ENCODE measurements around the gene DEDD2. TPM values are rescaled to one million over a fixed set of nuclear protein-coding genes. Genes with fewer than 3 reads are reported as not detected.

DEDD2 gene
- total RNA-seq, 2 experiments from 2014 or later: 35.8 to 40.7 TPM

GRCh38 chr19:42208612-42209011 lies 8.9 kb downstream of the DEDD2 start:
- H3K4me3 Mint-ChIP-seq: no peak overlapping the region
- no peak overlapping the region for H3K27ac Mint-ChIP-seq
- H3K36me3 Mint-ChIP-seq: peaks cover 56% of the 10 kb centered on the region
- peaks cover 51% of the 10 kb centered on the region for H3K4me1 Mint-ChIP-seq
- ATAC-seq (no peak), DNase-seq (no peak)
- no peaks in the 10 kb centered on the region for H3K9me3 Mint-ChIP-seq (ENCODE audit: low read depth)
- H3K27me3 Mint-ChIP-seq: no peaks in the 10 kb centered on the region
- CTCF ChIA-PET: no interaction called here

DNA sequence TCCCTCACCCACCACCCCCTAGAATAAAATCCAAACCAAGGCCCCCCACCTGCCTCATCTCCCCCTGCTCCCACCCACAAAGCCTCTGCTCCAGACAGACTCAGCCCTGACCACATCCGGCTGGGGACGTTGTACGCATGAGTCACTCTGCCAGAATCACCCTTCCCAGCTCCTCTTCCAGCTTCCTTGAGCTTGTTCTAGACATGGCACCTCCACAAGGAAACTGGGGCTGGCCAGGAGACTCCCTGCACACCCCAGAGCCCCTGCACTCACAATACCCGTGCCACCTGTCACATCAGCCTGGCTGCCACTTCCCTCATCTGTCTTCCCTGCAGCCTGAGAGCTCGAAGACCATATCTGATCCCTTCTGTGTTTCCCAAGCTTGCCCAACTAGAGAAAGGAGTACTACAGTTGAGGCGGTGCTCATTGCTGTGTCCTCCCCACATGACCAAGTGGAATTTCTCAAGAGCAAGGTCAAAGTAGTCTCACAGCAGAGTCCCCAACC lies 9.7 kb downstream of the DEDD2 start:
- H3K4me1 Mint-ChIP-seq: peaks cover 49% of the 10 kb centered on the region
- peaks cover 54% of the 10 kb centered on the region for H3K36me3 Mint-ChIP-seq
- CTCF ChIA-PET: no interaction called here
- H3K27me3 Mint-ChIP-seq: no peaks in the 10 kb centered on the region
- peak; percentile 56 for DNase-seq
- peak; percentile 55 for ATAC-seq
- peak overlapping the region; percentile 75 for H3K27ac Mint-ChIP-seq
- H3K4me3 Mint-ChIP-seq: no peak overlapping the region
- no peaks in the 10 kb centered on the region for H3K9me3 Mint-ChIP-seq (ENCODE audit: low read depth)

DNA sequence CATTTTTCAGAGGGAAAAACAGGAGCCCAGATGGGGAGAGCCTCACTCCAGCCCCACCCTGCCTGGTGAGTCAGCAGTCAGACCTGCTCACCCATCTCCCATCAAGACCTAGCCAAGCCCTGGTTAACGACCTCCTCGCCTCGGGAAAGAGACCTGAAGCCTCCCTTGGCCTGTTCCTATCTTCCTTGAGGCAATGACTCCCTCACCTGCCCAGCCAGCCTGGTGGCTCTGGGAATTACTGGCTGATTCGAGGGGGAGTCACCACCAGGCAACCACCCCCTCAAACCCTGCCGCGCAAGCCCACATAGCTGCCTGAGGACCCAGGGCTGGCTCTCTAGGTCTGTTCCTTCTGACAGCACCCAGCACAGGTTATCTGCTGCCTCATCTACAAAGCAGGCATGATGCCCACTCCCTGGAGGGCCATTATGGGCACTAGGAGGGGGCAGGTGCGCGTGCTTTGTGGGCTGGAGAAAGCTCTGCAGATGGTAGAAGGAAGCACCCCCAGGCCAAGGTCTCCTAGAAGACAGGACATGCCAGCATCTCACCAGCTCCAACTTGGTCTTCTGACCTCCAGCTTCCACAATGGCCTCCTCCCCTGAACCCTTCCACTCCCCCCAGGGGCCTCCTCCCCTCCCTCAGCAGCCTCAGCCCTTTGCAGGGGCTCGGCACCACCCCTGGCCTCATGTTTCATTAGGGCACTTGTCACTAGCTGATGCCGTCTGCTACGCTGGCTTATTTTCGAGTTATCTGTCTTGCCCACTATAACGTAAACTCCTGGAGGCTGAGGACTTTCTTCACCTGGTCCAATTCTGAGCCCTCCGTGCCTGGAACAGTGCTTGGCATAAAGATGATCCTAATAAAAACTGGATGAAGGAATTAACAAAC lies 10.4 kb downstream of the DEDD2 start:
- ATAC-seq (no peak), DNase-seq (no peak)
- peaks cover 58% of the 10 kb centered on the region for H3K36me3 Mint-ChIP-seq
- CTCF ChIA-PET: no interaction called here
- H3K9me3 Mint-ChIP-seq (ENCODE audit: low read depth): no peaks in the 10 kb centered on the region
- no peak overlapping the region for H3K4me3 Mint-ChIP-seq
- peak overlapping the region; percentile 75 for H3K27ac Mint-ChIP-seq
- peaks cover 51% of the 10 kb centered on the region for H3K4me1 Mint-ChIP-seq
- H3K27me3 Mint-ChIP-seq: no peaks in the 10 kb centered on the region

- Mint-ChIP-seq H3K36me3 (peaks cover 67% of the 10 kb centered on the region), H3K4me1 (peaks cover 75% of the 10 kb centered on the region), H3K4me3 (no peak overlapping the region), H3K9me3 (ENCODE audit: low read depth) (no peaks in the 10 kb centered on the region), H3K27ac (peak overlapping the region; percentile 37), H3K27me3 (no peaks in the 10 kb centered on the region)
- CTCF ChIA-PET: no interaction called here
- ATAC-seq (no peak), DNase-seq (no peak)
Measured at GRCh38 chr19:42204664-42205063, 12.8 kb downstream of the DEDD2 start.

- H3K4me3 Mint-ChIP-seq: no peak overlapping the region
- H3K27me3 Mint-ChIP-seq: no peaks in the 10 kb centered on the region
- CTCF ChIA-PET: interaction anchor here (1.7 to 7.3 kb wide), 2 partner anchors 9 to 18 kb away, joined by 4 to 75 read pairs; no protein-coding TSS in a partner anchor
- DNase-seq (no peak), ATAC-seq (no peak)
- H3K4me1 Mint-ChIP-seq: peaks cover 76% of the 10 kb centered on the region
- no peaks in the 10 kb centered on the region for H3K9me3 Mint-ChIP-seq (ENCODE audit: low read depth)
- peak overlapping the region; percentile 75 for H3K27ac Mint-ChIP-seq
- peaks cover 65% of the 10 kb centered on the region for H3K36me3 Mint-ChIP-seq
Measured at GRCh38 chr19:42203700-42204099, 13.8 kb downstream of the DEDD2 start.

- Mint-ChIP-seq H3K27me3 (no peaks in the 10 kb centered on the region), H3K27ac (peak overlapping the region; percentile 96), H3K4me1 (peaks cover 75% of the 10 kb centered on the region), H3K4me3 (peak overlapping the region; percentile 73), H3K9me3 (ENCODE audit: low read depth) (no peaks in the 10 kb centered on the region), H3K36me3 (peaks cover 60% of the 10 kb centered on the region)
- DNase-seq (no peak), ATAC-seq (no peak)
- CTCF ChIA-PET: interaction anchor here (1.7 to 7.3 kb wide), 4 partner anchors 10 to 40 kb away, joined by 4 to 75 read pairs (median 24); partner anchors contain the start of genes DEDD2 and GSK3A
Measured at GRCh38 chr19:42202290-42202880, 15.1 kb downstream of the DEDD2 start.

DNA sequence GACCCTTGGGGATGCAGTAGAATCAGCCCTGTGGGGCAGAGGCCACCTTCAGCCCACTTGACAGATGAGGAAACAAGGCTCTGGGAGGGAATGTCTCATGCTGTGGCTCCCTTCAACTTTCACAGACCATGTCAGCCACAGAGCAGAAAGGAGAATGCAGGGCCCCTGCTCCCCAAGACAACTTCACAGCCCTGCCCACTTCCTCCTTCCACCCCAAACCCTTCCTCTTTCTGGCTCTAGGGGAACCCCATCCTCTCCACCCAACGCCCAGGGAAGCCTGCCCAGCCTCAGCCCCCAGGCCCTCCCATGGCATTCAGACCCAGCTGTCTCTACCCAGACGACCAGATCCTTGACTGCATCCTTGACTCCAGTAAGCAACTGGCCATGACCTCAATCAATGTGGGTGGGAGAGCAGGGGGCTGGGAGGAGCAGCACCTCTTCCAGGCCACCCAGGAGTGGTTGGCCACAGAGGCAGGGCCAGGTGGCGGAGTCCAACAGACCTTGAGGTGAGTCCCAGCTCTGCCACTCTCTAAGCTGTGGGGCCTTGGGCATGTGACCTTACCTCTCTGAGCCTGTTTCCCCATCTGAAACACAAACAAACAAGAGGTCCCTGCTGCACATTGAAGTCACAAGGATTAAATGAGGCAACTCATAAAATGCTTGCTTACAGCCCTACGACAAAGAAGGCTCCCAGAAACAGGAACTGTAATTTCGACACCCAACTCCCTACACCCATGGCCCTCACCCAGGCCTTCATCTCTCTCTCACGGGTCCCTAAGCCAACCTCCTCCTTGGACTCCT lies 15.8 kb downstream of the DEDD2 start:
- H3K36me3 Mint-ChIP-seq: peaks cover 64% of the 10 kb centered on the region
- CTCF ChIA-PET: interaction anchor here (0.7 to 7.3 kb wide), 5 partner anchors 14 to 41 kb away, joined by 3 to 75 read pairs (median 24); partner anchors contain the start of genes DEDD2, GSK3A and ZNF526
- no peaks in the 10 kb centered on the region for H3K27me3 Mint-ChIP-seq
- H3K4me3 Mint-ChIP-seq: peak overlapping the region; percentile 73
- H3K27ac Mint-ChIP-seq: peak overlapping the region; percentile 96
- H3K4me1 Mint-ChIP-seq: peaks cover 79% of the 10 kb centered on the region
- H3K9me3 Mint-ChIP-seq (ENCODE audit: low read depth): no peaks in the 10 kb centered on the region
- peak; percentile 34 for ATAC-seq
- peak; percentile 84 for DNase-seq

DNA sequence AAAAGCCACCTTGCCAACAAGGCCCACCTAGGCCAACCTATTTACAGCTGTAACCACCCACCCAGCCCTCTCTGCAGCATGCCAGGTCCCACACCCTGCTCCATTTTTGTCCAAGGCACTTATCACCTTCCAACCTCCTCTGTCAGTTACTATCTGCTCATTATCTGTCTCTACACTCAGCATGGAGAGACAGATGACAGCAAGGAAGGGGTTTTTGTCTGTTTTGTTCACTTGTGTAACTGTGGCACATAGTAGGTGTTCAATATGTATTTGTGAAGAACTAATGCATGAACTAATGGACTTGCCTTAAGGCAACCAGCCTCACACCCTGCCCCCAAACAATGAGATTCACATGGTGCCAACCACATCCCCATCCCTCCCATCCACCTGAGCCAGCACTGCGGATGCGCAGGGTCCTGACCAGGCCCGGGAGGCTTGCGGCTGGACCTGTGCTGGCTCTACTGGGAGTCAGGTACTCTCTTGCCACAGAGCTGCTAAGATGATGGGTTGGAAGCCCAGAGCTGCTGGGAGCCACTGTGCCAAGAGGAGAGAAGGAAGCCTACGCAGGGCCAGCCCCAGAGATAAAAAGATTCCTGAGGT lies 17.3 kb downstream of the DEDD2 start:
- CTCF ChIA-PET: interaction anchor here (0.9 to 7.3 kb wide), 11 partner anchors 9 to 196 kb away, joined by 3 to 75 read pairs (median 6); partner anchors contain the start of genes DEDD2, GSK3A and POU2F2

DNA sequence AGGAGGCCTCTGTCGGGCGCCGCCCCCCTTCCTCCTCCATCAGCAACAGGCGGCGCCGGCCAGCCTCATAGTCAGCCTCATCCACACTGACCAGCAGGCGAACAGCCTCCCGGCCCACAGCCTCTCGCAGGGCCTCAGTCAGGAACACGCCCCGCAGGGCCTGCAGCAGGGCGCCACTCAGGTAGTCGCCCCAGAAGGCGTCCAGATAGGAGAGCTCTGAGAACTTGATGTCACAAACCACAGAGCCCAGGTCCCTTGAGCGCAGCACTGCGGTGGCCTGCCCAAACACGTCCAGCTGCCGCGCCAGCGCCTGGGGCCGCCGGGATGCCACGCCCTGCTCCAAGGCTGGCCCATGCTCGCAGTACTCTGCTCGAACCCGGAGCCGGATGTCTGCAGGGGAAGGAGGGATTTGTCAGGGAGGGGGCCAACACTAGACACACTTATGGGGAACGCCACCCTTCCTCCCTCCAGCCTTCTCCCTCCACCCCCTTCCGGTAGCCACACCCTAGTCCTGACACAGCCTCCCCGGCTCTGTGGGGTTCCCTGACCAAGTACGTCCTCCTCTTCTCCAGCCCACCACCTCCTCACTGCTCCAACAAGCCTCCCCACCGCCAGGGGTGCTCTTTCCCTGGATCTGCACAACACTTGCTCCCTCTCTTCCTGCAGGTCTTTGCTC lies 17.9 kb downstream of the DEDD2 start:
- H3K27ac Mint-ChIP-seq: peak overlapping the region; percentile 96
- CTCF ChIA-PET: interaction anchor here (0.8 to 7.3 kb wide), 17 partner anchors 9 to 196 kb away, joined by 3 to 75 read pairs (median 6); partner anchors contain the start of genes DEDD2, GSK3A and POU2F2
- peaks cover 59% of the 10 kb centered on the region for H3K36me3 Mint-ChIP-seq

More for the DNA sequence above, 17.3 kb downstream of the DEDD2 start:
- H3K27ac Mint-ChIP-seq: peak overlapping the region; percentile 96
- peaks cover 65% of the 10 kb centered on the region for H3K36me3 Mint-ChIP-seq
- DNase-seq (no peak), ATAC-seq (peak; percentile 2)
- H3K4me3 Mint-ChIP-seq: peak overlapping the region; percentile 69
- H3K9me3 Mint-ChIP-seq (ENCODE audit: low read depth): no peaks in the 10 kb centered on the region
- peaks cover 82% of the 10 kb centered on the region for H3K4me1 Mint-ChIP-seq
- no peaks in the 10 kb centered on the region for H3K27me3 Mint-ChIP-seq

DNA sequence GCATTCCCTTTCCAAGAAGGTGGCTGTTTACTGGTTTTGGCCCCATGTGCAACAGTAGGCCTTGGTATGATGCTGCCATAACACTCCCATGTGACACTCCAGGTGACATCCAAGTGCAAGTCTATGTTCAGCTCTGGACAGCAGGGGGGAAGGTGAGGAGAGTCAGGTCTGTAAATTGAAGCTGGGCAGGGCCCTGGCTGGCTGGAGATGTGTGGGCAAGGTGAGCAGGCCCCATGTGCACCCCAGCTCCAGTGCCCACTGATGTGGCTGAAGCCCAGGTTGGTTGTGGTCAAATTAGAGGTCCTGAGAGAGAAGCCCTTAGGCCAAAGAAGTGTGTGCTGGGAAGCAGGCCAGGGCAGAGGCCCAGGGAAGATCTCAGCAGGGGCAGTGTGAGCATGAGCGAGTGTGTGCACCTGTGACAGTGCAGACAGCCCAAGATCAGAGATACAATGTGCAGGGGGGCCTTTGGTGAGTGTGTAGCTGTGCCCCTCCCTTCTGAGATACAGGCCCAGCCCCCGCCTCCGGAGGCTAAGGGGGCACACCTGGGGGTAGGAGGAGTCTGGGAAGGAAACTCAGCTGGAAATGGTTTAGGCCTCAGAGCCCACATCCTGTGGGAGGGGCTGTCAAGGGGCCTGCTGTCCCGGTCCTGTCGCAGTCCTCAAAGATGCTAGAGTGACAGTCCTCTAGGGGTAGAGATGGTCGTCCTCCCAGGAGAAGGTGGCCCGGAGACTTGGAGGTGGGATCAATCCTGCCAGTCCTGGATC lies 18.6 kb downstream of the DEDD2 start:
- Mint-ChIP-seq H3K27ac (peak overlapping the region; percentile 96), H3K4me1 (peaks cover 74% of the 10 kb centered on the region), H3K4me3 (peak overlapping the region; percentile 69), H3K9me3 (ENCODE audit: low read depth) (no peaks in the 10 kb centered on the region), H3K27me3 (no peaks in the 10 kb centered on the region), H3K36me3 (peaks cover 54% of the 10 kb centered on the region)
- DNase-seq (peak; percentile 95), ATAC-seq (peak; percentile 67)
- CTCF ChIA-PET: interaction anchor here (0.6 to 7.3 kb wide), 23 partner anchors 8 to 1874 kb away, joined by 3 to 75 read pairs (median 4); partner anchors contain the start of genes DEDD2, GSK3A and POU2F2

More for the DNA sequence above, 17.9 kb downstream of the DEDD2 start:
- peak; percentile 70 for ATAC-seq
- peak; percentile 94 for DNase-seq
- Mint-ChIP-seq H3K27me3 (no peaks in the 10 kb centered on the region), H3K4me1 (peaks cover 76% of the 10 kb centered on the region), H3K9me3 (ENCODE audit: low read depth) (no peaks in the 10 kb centered on the region), H3K4me3 (peak overlapping the region; percentile 69)

DNA sequence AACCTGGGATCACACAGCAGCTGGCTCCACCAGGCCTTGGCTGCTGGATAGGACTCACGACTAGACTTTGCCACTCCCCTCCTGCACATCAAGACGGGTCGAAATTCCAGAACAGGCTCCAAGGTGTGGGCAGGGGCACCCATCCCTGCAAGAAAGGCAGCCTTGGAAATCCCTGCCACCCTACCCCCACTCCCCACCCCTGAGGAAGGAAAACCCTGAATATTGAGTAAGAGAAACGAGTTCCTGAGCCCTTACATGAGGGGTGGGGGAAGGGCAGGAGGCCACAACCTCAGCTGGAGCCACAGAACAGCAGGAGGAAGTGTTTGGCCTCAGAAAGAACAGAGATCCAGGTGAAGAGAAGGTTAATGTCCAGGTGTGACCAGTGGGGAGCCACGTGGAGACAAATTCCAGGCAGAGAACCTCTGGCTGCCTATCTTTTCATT lies 20.1 kb downstream of the DEDD2 start:
- Mint-ChIP-seq H3K4me3 (no peak overlapping the region), H3K9me3 (ENCODE audit: low read depth) (peaks cover 2% of the 10 kb centered on the region), H3K27ac (peak overlapping the region; percentile 85), H3K36me3 (peaks cover 55% of the 10 kb centered on the region), H3K27me3 (no peaks in the 10 kb centered on the region), H3K4me1 (peaks cover 70% of the 10 kb centered on the region)
- ATAC-seq: no peak
- CTCF ChIA-PET: interaction anchor here (0.7 to 7.3 kb wide), 10 partner anchors 11 to 130 kb away, joined by 3 to 75 read pairs (median 8); partner anchors contain the start of gene POU2F2
- DNase-seq: peak; percentile 57

Measured in activated CD8-positive, alpha-beta memory T cell treated with anti-CD3 and anti-CD28 coated beads, Interleukin-2, amount 10 ng/mL, durations not matched to agents 7 days and 5 days (primary cell).